Amniotic epithelial cell (primary cell): ENCODE results near the gene PNKP.
A peak's percentile ranks its signal among the peaks of the same experiment; 100 is the strongest.

Source experiments
- DNase-seq: peaks from one replicate; pipeline ENCODE4 v3.0.0-alpha.2; 2010; ENCODE audit warnings: low read depth

Gene PNKP

GRCh38 chr19:49859682-49860335 lies 7.6 kb downstream of the PNKP start:
- DNase-seq, result no peak

GRCh38 chr19:49858088-49858985 lies 9.0 kb downstream of the PNKP start:
- DNase-seq, result no peak

GRCh38 chr19:49857838-49858087 lies 9.6 kb downstream of the PNKP start:
- DNase-seq, result no peak

GRCh38 chr19:49857061-49857837 lies 10.1 kb downstream of the PNKP start:
- DNase-seq, result no peak

- DNase-seq, result no peak
Measured at GRCh38 chr19:49856574-49857021, 10.8 kb downstream of the PNKP start.

- DNase-seq, result no peak
Measured at GRCh38 chr19:49855676-49856573, 11.5 kb downstream of the PNKP start.

GRCh38 chr19:49855277-49855675 lies 12.1 kb downstream of the PNKP start:
- DNase-seq, result no peak

- DNase-seq, result no peak
Measured at GRCh38 chr19:49854378-49855263, 12.8 kb downstream of the PNKP start.

GRCh38 chr19:49853852-49854377 lies 13.5 kb downstream of the PNKP start:
- no peak for DNase-seq

- no peak for DNase-seq
Measured at GRCh38 chr19:49852631-49853126, 14.7 kb downstream of the PNKP start.

- DNase-seq, result no peak
Measured at GRCh38 chr19:49851456-49852259, 15.7 kb downstream of the PNKP start.

GRCh38 chr19:49850487-49851342 lies 16.7 kb downstream of the PNKP start, which contains the start of gene PTOV1:
Gene PTOV1, plus strand, starts transcription at chr19:49851159.
- DNase-seq, result peak; percentile 87

- no peak for DNase-seq
Measured at GRCh38 chr19:49850221-49850486, 17.2 kb downstream of the PNKP start.

- no peak for DNase-seq
Measured at GRCh38 chr19:49849433-49850220, 17.7 kb downstream of the PNKP start.

GRCh38 chr19:49848938-49849337 lies 18.4 kb downstream of the PNKP start:
- DNase-seq, result no peak

- peak; percentile 95 for DNase-seq
Measured at GRCh38 chr19:49847731-49848696, 19.4 kb downstream of the PNKP start.

- DNase-seq, result no peak
Measured at GRCh38 chr19:49846408-49846807, 21.0 kb downstream of the PNKP start.
